ENCODE results near the gene RANBP1.

Gene RANBP1

GRCh38 chr22:20123366-20124082 is 7.6 kb downstream of the RANBP1 start:
- DNase-seq (ENCODE audit: low read depth in 2 of 2, low spot score in 1 of 2) = no peak

DNA sequence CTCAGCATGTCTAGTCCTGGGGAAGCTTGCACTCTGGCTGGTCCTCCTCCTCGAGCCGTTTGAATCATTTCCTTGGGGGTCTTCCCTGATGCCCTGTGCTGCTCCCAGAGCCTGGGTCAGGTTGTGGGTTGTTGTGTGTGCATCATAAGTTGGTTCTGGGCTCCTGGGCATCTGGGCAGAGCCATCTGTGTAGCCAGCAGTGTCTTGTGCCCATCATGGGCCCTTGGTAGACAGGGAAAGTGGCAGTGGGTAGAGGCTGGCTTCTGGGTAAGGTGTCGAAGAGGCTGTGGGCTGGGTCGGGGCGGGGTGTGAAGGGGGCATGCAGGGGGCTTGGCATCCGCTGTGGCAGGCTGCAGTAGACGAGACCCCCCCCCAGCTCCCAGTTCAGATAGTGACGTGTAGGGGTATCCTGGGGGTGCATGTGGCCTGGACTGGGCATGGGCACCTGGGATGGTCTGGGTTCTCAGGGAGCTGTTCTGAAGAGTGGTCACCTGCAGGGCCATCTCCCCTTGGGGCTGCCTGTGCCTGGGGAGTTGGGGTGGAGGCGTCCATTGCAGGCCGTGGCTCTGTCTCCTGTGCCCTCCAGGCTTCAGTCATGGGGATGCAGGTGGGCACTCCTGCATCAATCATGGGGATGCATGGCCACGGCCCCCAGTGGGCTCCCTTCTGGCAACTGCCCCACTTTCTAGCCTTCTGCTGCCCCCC is 8.3 kb downstream of the RANBP1 start:
- no peak for DNase-seq (ENCODE audit: low read depth in 2 of 2, low spot score in 1 of 2)

DNA sequence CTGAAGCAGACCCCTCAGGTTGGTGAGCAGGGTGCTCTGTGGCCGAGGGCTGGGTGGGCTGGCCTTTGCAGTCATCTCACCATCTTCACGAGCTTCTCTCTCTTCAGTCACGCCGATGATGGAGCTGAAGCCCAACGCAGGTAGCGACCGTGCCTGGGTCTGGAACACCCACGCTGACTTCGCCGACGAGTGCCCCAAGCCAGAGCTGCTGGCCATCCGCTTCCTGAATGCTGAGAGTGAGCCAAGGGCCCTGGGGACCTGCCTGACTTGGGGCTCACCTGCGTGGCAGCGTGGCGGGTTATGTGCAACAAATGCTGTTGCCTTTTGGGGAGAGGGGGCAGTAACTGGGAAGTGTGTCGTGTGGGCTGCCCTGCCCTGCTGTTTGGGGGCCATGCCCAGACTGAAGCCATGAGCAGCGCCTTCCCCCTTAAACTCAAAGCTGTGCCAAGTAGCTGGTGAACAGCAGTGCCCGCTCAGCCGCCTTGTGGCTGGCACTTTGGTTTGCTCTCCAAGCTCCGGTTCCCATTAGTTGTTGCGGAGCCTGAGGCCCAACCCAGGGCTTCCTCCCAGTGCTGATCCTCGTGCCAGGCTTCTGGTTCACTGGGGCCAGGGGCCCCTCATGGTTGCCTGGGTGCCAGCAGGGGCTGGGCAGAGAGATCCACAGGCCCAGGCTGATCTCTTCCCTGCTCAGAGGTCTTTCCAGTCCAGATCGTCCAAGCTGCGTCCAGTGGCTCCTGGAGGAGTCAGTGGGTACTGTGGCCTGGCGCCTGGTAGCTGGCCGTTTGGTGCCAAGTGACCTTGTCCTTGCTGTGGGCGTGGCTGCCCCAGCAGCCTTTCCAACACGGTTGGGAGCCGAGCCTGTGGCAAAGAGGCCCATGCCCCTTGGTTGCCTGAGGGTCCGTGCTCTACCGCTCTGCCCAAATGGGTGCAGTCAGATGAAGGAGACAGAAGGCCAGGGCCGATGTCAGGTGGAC is 9.6 kb downstream of the RANBP1 start:
- no peak for DNase-seq (ENCODE audit: low read depth in 2 of 2, low spot score in 1 of 2)

DNA sequence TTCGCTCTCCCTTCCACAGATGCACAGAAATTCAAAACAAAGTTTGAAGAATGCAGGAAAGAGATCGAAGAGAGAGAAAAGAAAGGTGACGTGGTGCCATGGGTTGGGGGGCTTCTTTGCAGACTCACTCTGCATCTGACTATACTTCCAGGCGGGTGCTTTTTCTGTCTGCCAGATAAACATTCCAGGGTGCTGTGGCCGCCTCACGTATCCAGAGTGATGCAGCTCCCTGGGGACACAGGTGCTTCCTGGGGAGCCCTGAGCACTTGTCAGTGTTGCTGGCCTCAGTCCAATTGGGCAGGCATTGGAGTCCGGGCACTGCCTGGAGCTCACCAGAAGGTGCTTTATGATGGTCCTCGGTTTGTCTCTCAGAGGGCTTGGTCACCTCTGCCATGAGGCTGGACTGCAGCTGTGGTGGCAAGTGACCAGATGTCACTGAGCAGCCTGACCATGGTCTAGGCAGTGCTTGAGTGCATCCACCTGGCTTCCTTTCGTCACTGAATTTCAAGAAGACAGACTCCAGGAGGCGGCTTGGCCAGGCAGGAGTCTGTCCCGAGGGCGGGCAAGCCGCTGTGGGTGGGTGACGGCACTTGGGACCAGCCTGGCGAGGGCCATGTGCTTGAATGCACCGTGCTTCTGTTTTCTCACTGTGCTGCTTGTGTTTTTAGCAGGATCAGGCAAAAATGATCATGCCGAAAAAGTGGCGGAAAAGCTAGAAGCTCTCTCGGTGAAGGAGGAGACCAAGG is 10.6 kb downstream of the RANBP1 start:
- DNase-seq (ENCODE audit: low read depth in 2 of 2, low spot score in 1 of 2) = no peak

DNA sequence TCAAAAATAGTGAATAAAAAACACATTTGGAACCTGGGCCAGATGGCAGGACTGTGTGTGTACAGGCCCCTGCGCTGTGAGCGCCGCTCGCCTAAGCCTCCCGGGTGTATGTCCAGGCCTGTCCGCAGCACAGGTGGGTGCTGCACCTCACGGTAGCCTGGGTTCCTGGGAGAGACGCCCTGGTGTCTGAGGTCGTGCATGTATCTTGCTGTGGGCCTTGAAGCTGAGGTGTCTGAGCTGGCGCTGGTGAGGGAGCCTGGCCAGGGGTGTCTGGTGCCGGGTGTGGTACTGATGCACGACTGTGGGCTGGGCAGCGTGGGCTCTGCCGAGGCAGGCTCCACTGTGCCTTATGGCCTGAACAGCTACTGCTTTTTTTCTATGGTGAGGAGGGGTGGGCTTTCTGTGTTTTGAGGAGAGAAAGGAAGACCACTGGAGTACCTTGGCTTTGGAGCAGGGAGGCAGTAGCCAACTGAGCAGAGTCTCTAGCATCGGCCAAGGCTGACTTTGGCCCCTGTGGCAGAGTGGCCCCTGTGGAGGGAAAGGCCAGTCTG is 11.5 kb downstream of the RANBP1 start:
- DNase-seq (ENCODE audit: low read depth in 2 of 2, low spot score in 1 of 2) = no peak

- DNase-seq (ENCODE audit: low read depth in 2 of 2, low spot score in 1 of 2) = no peak
These were observed 12.1 kb downstream of the RANBP1 start for GRCh38 chr22:20127869-20128618.

DNA sequence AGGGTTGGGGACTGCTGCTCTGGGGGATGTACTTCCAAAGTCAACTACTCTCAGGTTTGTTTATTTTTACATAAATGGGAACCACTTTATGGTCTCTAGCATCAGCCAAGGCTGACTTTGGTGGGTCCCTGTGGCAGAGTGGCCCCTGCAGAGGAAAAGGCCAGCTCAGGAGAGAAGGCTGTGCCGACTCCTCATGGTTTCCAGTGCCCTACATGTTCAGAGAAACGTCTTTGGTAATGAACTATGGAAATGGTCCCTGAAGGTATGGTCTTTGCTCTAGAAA is 12.7 kb downstream of the RANBP1 start:
- DNase-seq (ENCODE audit: low read depth in 2 of 2, low spot score in 1 of 2) = no peak

GRCh38 chr22:20128902-20129746 is 13.2 kb downstream of the RANBP1 start:
- DNase-seq (ENCODE audit: low read depth in 2 of 2, low spot score in 1 of 2) = no peak

- no peak for DNase-seq (ENCODE audit: low read depth in 2 of 2, low spot score in 1 of 2)
These were observed 13.8 kb downstream of the RANBP1 start for GRCh38 chr22:20129747-20130014.

DNA sequence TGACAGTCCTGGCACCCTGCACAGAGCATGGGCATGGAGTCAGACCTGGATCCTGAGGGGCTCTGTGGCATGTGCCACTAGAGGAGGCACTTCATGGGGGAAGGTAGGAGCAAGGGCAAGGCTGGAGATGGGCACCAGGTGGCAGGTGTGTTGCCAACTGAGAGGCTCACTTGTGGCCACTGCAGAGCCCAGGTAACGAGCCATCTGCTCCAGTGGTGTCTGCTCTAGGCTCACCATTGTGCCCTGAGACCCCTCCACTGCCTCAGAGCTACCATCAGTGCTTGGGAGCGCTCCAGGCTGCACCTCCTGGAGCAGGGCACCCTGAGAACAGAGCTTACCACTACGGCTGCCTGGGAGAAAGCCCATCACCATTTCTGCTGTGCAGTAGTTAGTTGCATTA is 14.4 kb downstream of the RANBP1 start:
- no peak for DNase-seq (ENCODE audit: low read depth in 2 of 2, low spot score in 1 of 2)

GRCh38 chr22:20130731-20131596 is 15.1 kb downstream of the RANBP1 start:
- DNase-seq (ENCODE audit: low read depth in 2 of 2, low spot score in 1 of 2) = peak; percentile 44 to 69

DNA sequence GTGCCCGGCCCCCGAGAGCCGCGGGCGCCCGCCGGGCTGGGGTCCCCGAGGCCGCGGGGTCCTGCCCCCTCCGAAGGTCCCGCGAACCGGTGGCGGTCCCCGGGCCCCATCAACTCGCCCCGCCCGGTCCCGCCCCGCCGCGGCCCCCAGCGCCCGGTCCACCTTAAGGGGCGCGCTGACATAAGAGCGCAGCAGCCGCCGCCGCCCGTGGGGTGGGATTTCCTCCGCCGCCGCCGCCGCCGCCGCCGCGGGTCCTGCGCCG is 15.6 kb downstream of the RANBP1 start, which contains the start of gene ZDHHC8:
TSS of gene ZDHHC8 (plus strand) at position 208 of the 262 bp plus-strand sequence. CDS start 144 bp downstream, outside the sequence.
- no peak for DNase-seq (ENCODE audit: low read depth in 2 of 2, low spot score in 1 of 2)

- DNase-seq (ENCODE audit: low read depth in 2 of 2, low spot score in 1 of 2) = no peak
These were observed 16.2 kb downstream of the RANBP1 start for GRCh38 chr22:20131859-20132685.

DNA sequence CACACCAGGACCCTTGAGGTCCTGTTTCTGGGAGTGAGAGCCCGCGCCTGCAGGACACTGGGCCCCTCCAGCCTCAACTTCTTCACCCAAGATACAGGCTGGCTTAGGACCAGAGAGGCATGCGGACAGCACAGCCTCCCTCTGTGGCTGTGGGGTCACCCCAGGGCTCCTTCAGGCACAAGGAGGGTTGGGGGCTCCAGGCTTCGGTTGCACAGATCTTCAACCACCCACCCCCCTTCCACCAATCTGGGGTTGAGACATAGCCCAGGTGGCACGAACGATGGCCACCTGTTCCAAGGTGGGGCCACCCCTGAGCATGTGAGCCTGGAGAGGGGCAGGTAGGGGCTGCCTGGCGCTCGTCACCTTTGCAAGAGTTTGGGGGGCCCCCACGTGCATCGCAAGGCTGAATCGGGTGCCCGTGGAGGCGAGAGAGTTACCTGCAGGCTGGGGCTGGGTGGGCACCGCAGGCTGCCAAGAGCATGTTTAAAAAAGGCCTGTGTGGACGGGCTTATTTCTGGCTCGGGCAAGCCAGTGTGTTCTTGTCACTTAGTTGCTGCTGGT is 16.9 kb downstream of the RANBP1 start:
- no peak for DNase-seq (ENCODE audit: low read depth in 2 of 2, low spot score in 1 of 2)

- DNase-seq (ENCODE audit: low read depth in 2 of 2, low spot score in 1 of 2) = no peak
These were observed 18.1 kb downstream of the RANBP1 start for GRCh38 chr22:20133930-20134549.

GRCh38 chr22:20135265-20135664 is 19.4 kb downstream of the RANBP1 start:
- no peak for DNase-seq (ENCODE audit: low read depth in 2 of 2, low spot score in 1 of 2)

Data from stimulated activated CD8-positive, alpha-beta memory T cell treated with anti-CD3 and anti-CD28 coated beads, Interleukin-4, amount 100 ng/mL, for 1 hour (primary cell).